ENCODE data around the gene CNTNAP2. TPM values are rescaled to one million over a fixed set of nuclear protein-coding genes. Genes with fewer than 3 reads are reported as not detected.

The CNTNAP2 gene
- total and polyA plus RNA-seq, 2 of the 8 experiments (the other 6 are each of a cell fraction or from before 2014, with no cell fraction given) = 27.9 to 71.0 TPM

DNA sequence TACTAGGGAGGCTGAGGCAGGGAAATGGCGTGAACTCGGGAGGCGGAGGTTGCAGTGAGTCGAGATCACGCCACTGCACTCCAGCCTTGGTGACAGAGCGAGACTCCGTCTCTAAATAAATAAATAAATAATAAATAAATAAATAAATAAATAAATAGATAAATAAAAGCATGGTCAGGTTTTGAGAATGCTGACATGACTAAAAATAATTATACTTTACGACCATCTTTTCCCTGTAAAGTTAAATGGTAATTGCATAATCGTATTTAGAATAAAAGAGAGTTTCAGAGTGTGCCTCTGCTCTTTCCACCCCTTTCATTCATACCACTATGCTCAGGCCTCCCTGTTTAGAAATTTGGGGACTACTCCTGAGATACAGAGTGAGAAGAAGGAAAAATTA lies 326.5 kb downstream of the CNTNAP2 start:
- Histone ChIP-seq H2BK20ac (ENCODE audit: low read length) (no peak overlapping the region), H2BK12ac (ENCODE audit: low read depth, low read length) (no peak overlapping the region), H3K27ac (ENCODE audit: low read depth, low read length) (no peak overlapping the region), H4K5ac (ENCODE audit: insufficient read length, low read depth, low read length) (no peak overlapping the region), H2BK15ac (ENCODE audit: low read length) (no peak overlapping the region), H3K9me3 (ENCODE audit: insufficient read depth in 2 of 2, low read depth in 1 of 2, low read length in 1 of 2) (no peaks in the 10 kb centered on the region), H2AFZ (ENCODE audit: low read length) (no peak overlapping the region), H3K36me3 (ENCODE audit: control insufficient read depth in 2 of 4, insufficient read depth in 4 of 4, low read length in 3 of 4) (no peaks in the 10 kb centered on the region), H2BK120ac (replicated peaks; ENCODE audit: low read depth, low read length) (no peak overlapping the region), H3K4me2 (ENCODE audit: insufficient read depth in 1 of 2, low read depth in 2 of 2, low read length in 2 of 2) (no peak overlapping the region), H3K56ac (replicated peaks; ENCODE audit: insufficient read length, low read depth, low read length) (no peak overlapping the region), H3K27me3 (replicated peaks in 1 of 4; ENCODE audit: control insufficient read depth in 3 of 4, extremely low read depth in 1 of 4, insufficient read depth in 3 of 4, low read length in 3 of 4) (no peaks in the 10 kb centered on the region), H2BK5ac (ENCODE audit: low read depth, low read length) (no peak overlapping the region), H3K23ac (ENCODE audit: insufficient read length) (no peak overlapping the region), H4K8ac (ENCODE audit: extremely low read depth, insufficient read depth, low read length) (no peak overlapping the region), H2AK5ac (ENCODE audit: low read depth, low read length) (no peak overlapping the region), H3K18ac (ENCODE audit: extremely low read depth, low read length) (no peak overlapping the region), H3K23me2 (ENCODE audit: low read depth, low read length) (no peaks in the 10 kb centered on the region), H3K14ac (ENCODE audit: insufficient read length) (no peak overlapping the region), H3K79me1 (ENCODE audit: low read depth, low read length) (no peaks in the 10 kb centered on the region), H3K9ac (replicated peaks in 1 of 4; ENCODE audit: extremely low read depth in 1 of 4, low read depth in 3 of 4, low read length in 3 of 4) (no peak overlapping the region), H4K20me1 (replicated peaks in 1 of 2; ENCODE audit: control insufficient read depth in 1 of 2, insufficient read depth in 2 of 2, low read length in 2 of 2) (no peaks in the 10 kb centered on the region), H3K4ac (replicated peaks; ENCODE audit: insufficient read length, low read depth, low read length) (no peak overlapping the region), H3K4me3 (ENCODE audit: extremely low read depth in 1 of 4, insufficient read depth in 2 of 4, low read depth in 3 of 4, low read length in 4 of 4) (no peak overlapping the region), H4K91ac (replicated peaks; ENCODE audit: insufficient read length, low read length) (no peak overlapping the region), H3K79me2 (ENCODE audit: control insufficient read depth in 1 of 2, insufficient read depth in 2 of 2, low read length in 2 of 2) (no peaks in the 10 kb centered on the region), H3K4me1 (replicated peaks in 1 of 4; ENCODE audit: control insufficient read depth in 3 of 4, insufficient read depth in 4 of 4, low read length in 3 of 4) (no peaks in the 10 kb centered on the region)
- DNase-seq (ENCODE audit: low read depth in 1 of 2, low spot score in 2 of 2) (no peak), FAIRE-seq (no peak)
- CTCF ChIA-PET (ENCODE audit: partially characterized antibody) = no interaction called here
- WGBS, 2 experiments (ENCODE audit: extremely low coverage in 1 of 2, insufficient coverage in 1 of 2, insufficient read length in 1 of 2, insufficient replicate concordance in 2 of 2, low coverage in 1 of 2, low lambda C conversion rate in 2 of 2, missing lambda C conversion rate in 1 of 2) = 99% methylated on average over 9 of the region's 9 CpGs; no CpG with 5 or more reads in 1 of the 2 experiments
- POLR2A ChIA-PET (ENCODE audit: partially characterized antibody) = no interaction called here
- TF ChIP-seq SUZ12 (IDR thresholded peaks at IDR 0.05; ENCODE audit: low read length) = no peak
- no peak for TF ChIP-seq SP4 (IDR thresholded peaks at IDR 0.05; ENCODE audit: low read length)
- no peak for TF ChIP-seq CEBPB (IDR thresholded peaks at IDR 0.05; ENCODE audit: low read depth, low read length)
- TF ChIP-seq CTCF (IDR thresholded peaks at IDR 0.05; ENCODE audit: control extremely low read depth in 1 of 3, insufficient read depth in 1 of 3, low read depth in 1 of 3, low read length in 3 of 3) = no peak
- TF ChIP-seq KDM5A (IDR thresholded peaks at IDR 0.05; ENCODE audit: low read length) = no peak
- TF ChIP-seq, protein P1, sequence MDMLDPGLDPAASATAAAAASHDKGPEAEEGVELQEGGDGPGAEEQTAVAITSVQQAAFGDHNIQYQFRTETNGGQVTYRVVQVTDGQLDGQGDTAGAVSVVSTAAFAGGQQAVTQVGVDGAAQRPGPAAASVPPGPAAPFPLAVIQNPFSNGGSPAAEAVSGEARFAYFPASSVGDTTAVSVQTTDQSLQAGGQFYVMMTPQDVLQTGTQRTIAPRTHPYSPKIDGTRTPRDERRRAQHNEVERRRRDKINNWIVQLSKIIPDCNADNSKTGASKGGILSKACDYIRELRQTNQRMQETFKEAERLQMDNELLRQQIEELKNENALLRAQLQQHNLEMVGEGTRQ (IDR thresholded peaks at IDR 0.05; ENCODE audit: low read length) = no peak
- TF ChIP-seq RFX5 (IDR thresholded peaks at IDR 0.05; ENCODE audit: borderline replicate concordance, low read depth, low read length) = no peak
- no peak for TF ChIP-seq RBBP5 (IDR thresholded peaks at IDR 0.05; ENCODE audit: borderline replicate concordance, low read depth, low read length)
- TF ChIP-seq ATF2 (IDR thresholded peaks at IDR 0.05; ENCODE audit: low read length) = no peak
